GM18867 (cell line): Measurements from ENCODE around the gene PCBP1.
"Not testable (repeated sequence)": the region's sequence is repeated elsewhere in the genome, so short reads cannot be mapped to it uniquely, and the experiment has no call there.

Experiments
- ATAC-seq: cut with Tn5 transposase; IDR thresholded peaks from one replicate; pipeline ENCODE4 v1.9.1; 2021; ENCODE audit warnings: mild to moderate bottlenecking, moderate library complexity; ENCODE audit not compliant: unreplicated experiment

The PCBP1 gene

GRCh38 chr2:70123051-70123828, 36.0 kb downstream of the PCBP1 start:
- ATAC-seq, result no peak

- ATAC-seq, result no peak
Observed at GRCh38 chr2:70123829-70124116, 36.5 kb downstream of the PCBP1 start.

GRCh38 chr2:70124983-70125480, 37.8 kb downstream of the PCBP1 start:
- ATAC-seq, result peak; percentile 42

- no peak for ATAC-seq
Observed at GRCh38 chr2:70125498-70125898, 38.2 kb downstream of the PCBP1 start.

- ATAC-seq, result no peak
Observed at GRCh38 chr2:70126413-70126812, 39.1 kb downstream of the PCBP1 start.

- ATAC-seq, result no peak
Observed at GRCh38 chr2:70128005-70128404, 40.7 kb downstream of the PCBP1 start.

- not testable (repeated sequence) for ATAC-seq
Observed at GRCh38 chr2:70131344-70132143, 44.3 kb downstream of the PCBP1 start.

- ATAC-seq, result peak; percentile 50
Observed at GRCh38 chr2:70132244-70133126, 45.2 kb downstream of the PCBP1 start.

- ATAC-seq, result no peak
Observed at GRCh38 chr2:70133127-70133452, 45.8 kb downstream of the PCBP1 start.

- ATAC-seq, result no peak
Observed at GRCh38 chr2:70133491-70134322, 46.4 kb downstream of the PCBP1 start.

- not testable (repeated sequence) for ATAC-seq
Observed at GRCh38 chr2:70134323-70134983, 47.2 kb downstream of the PCBP1 start.
